ENCODE results near the gene BCO1. TPM values are rescaled to one million over a fixed set of nuclear protein-coding genes. Genes with fewer than 3 reads are reported as not detected.

The BCO1 gene
- total RNA-seq, 2 donors from 2014 or later: 0.42 to 0.62 TPM

GRCh38 chr16:81335669-81336068 lies 97.2 kb downstream of the BCO1 start:
- H3K27me3 Mint-ChIP-seq (ENCODE audit: insufficient read depth): no peaks in the 10 kb centered on the region
- no peak overlapping the region for H3K27ac Mint-ChIP-seq
- no peak for TF ChIP-seq CTCF (conservative IDR thresholded peaks at IDR 0.05)
- WGBS, 2 experiments (ENCODE audit: insufficient coverage in 1 of 2, insufficient read length in 1 of 2): 91% methylated on average over 1 to 5 of the region's 6 CpGs
- DNase-seq: no peak
- H3K9ac ChIP-seq (ENCODE audit: extremely low read depth, low read length, poor library complexity, severe bottlenecking): no peak overlapping the region
- peaks cover 37% of the 10 kb centered on the region for H3K36me3 Mint-ChIP-seq (ENCODE audit: low read depth)
- H3K36me3 ChIP-seq (ENCODE audit: control insufficient read depth, insufficient read depth, low read length): peaks cover 7% of the 10 kb centered on the region
- no peak overlapping the region for H3K4me3 Mint-ChIP-seq
- no peaks in the 10 kb centered on the region for H3K9me3 Mint-ChIP-seq
- H3K4me1 Mint-ChIP-seq: peaks cover 5% of the 10 kb centered on the region
- H3K9me3 ChIP-seq (ENCODE audit: control insufficient read depth, low read length): no peaks in the 10 kb centered on the region
- no peaks in the 10 kb centered on the region for H3K27me3 ChIP-seq (ENCODE audit: control insufficient read depth, insufficient read depth, low read length, poor library complexity, severe bottlenecking)
- no peak overlapping the region for H3K27ac ChIP-seq (ENCODE audit: low read depth, low read length)
- H3K4me1 ChIP-seq (ENCODE audit: control insufficient read depth, insufficient read depth, low read length): no peaks in the 10 kb centered on the region
- H3K4me3 ChIP-seq (ENCODE audit: low read length): no peak overlapping the region

GRCh38 chr16:81337097-81337496 lies 98.6 kb downstream of the BCO1 start:
- H3K4me3 ChIP-seq (ENCODE audit: low read length): no peak overlapping the region
- no peaks in the 10 kb centered on the region for H3K9me3 ChIP-seq (ENCODE audit: control insufficient read depth, low read length)
- no peaks in the 10 kb centered on the region for H3K4me1 ChIP-seq (ENCODE audit: control insufficient read depth, insufficient read depth, low read length)
- H3K27me3 ChIP-seq (ENCODE audit: control insufficient read depth, insufficient read depth, low read length, poor library complexity, severe bottlenecking): no peaks in the 10 kb centered on the region
- 88 to 98% methylated on average over 4 to 5 of the region's 5 CpGs for WGBS, 2 experiments (ENCODE audit: insufficient coverage in 1 of 2, insufficient read length in 1 of 2)
- peaks cover 5% of the 10 kb centered on the region for H3K4me1 Mint-ChIP-seq
- no peak for DNase-seq
- peaks cover 9% of the 10 kb centered on the region for H3K9me3 Mint-ChIP-seq
- H3K36me3 ChIP-seq (ENCODE audit: control insufficient read depth, insufficient read depth, low read length): peaks cover 7% of the 10 kb centered on the region
- no peak for TF ChIP-seq CTCF (conservative IDR thresholded peaks at IDR 0.05)
- no peak overlapping the region for H3K9ac ChIP-seq (ENCODE audit: extremely low read depth, low read length, poor library complexity, severe bottlenecking)
- no peak overlapping the region for H3K27ac Mint-ChIP-seq
- H3K27ac ChIP-seq (ENCODE audit: low read depth, low read length): no peak overlapping the region
- no peaks in the 10 kb centered on the region for H3K27me3 Mint-ChIP-seq (ENCODE audit: insufficient read depth)
- H3K4me3 Mint-ChIP-seq: no peak overlapping the region
- H3K36me3 Mint-ChIP-seq (ENCODE audit: low read depth): peaks cover 39% of the 10 kb centered on the region

Other genes starting within 250 kb of the BCO1 start
- gene CMC2, start 231.8 kb upstream of the BCO1 start, total RNA-seq: 100 to 1,000 TPM in 1 of 2 donors, 10 to 100 TPM in 1; 73.8 to 103 TPM
- 10 to 100 TPM; 45.1 to 52.8 TPM for gene CENPN, start 231.5 kb upstream of the BCO1 start, total RNA-seq
- 10 to 100 TPM; 45.7 to 53.6 TPM for gene ATMIN, start 202.8 kb upstream of the BCO1 start, total RNA-seq
- gene C16orf46, start 161.5 kb upstream of the BCO1 start, total RNA-seq: 1 to 10 TPM; 2.9 to 3.9 TPM
- 100 to 1,000 TPM; 109 to 118 TPM for gene GCSH, start 142.3 kb upstream of the BCO1 start, total RNA-seq
- gene GAN, start 76.3 kb downstream of the BCO1 start, total RNA-seq: 10 to 100 TPM; 23.4 to 28.9 TPM
- gene CMIP, start 206.1 kb downstream of the BCO1 start, total RNA-seq: 10 to 100 TPM; 64.0 to 64.7 TPM

Measured in endodermal cell (in vitro differentiated cells).